K562 (cell line): ENCODE measurements around the gene MFNG. TPM values are rescaled to one million over a fixed set of nuclear protein-coding genes. Genes with fewer than 3 reads are reported as not detected.

Experiments used
- ATAC-seq: fragments of 200-7000 bp; cut with Tn5 transposase; 3 replicates; pipeline ENCODE4 v1.9.1; 2020; ENCODE audit warnings: moderate library complexity
- BruUV-seq: library from RNA; stranded (reverse); fragments of 400-500 nt; replicated peaks from 2 replicates; lab custom pipeline; 2021; lab: Mats Ljungman, UMichigan
- CTCF ChIA-PET: fragments of 300-600 bp; formaldehyde crosslinking; extraction: SDS; loops from one replicate; lab custom pipeline; 2021; ENCODE audit warnings: low intra/inter-chr PET ratio; lab: Yijun Ruan, JAX
- POLR2A ChIA-PET: fragments of 300-600, 350-650 bp; sonication (Branson Sonifier 250); formaldehyde crosslinking; extraction: SDS; loops from one replicate; lab custom pipeline; 2021; ENCODE audit warnings: antibody characterized with exemption, inconsistent platforms; lab: Yijun Ruan, JAX
- DNase-seq, 4 experiments: peaks; one replicate each; pipeline versions ENCODE4 v3.0.0 to v3.0.0-alpha.2; 2011 to 2018; ENCODE audit warnings: low spot score in 3 of 4, mixed read lengths in 3 of 4; ENCODE audit errors: extremely low read depth in 1 of 4
- FAIRE-seq: peaks from 2 replicates; lab custom pipeline; 2011; peaks lifted over from hg19 to GRCh38; lab: Jason Lieb, UNC
- H2AFZ ChIP-seq: 2 replicates; pipeline ENCODE4 v1.6.0; 2011; ENCODE audit warnings: low read depth, low read length, control low read depth, inconsistent platforms
- H3K27ac ChIP-seq: fragments of 200-600 bp; 3 replicates; pipeline ENCODE4 v1.8.0; 2011; ENCODE audit warnings: low read depth, mild to moderate bottlenecking, control low read depth, inconsistent platforms, low read length, moderate library complexity, mixed read lengths; ENCODE audit errors: extremely low read depth
- H3K27me3 ChIP-seq, 2 experiments: fragments of 300-600 bp in 1 of 2; 2 replicates in 1 of 2; 3 replicates in 1 of 2; pipeline versions ENCODE4 v1.6.0 to v1.8.0; 2011; ENCODE audit warnings: inconsistent platforms in 2 of 2, low read length in 2 of 2, mild to moderate bottlenecking in 1 of 2, mixed read lengths in 1 of 2, moderate library complexity in 1 of 2; ENCODE audit not compliant: control insufficient read depth in 2 of 2, insufficient read depth in 2 of 2
- H3K36me3 ChIP-seq: fragments of 300-600 bp; 3 replicates; pipeline ENCODE4 v1.8.0; 2011; ENCODE audit warnings: mild to moderate bottlenecking, low read length, inconsistent platforms; ENCODE audit not compliant: control insufficient read depth, insufficient read depth
- H3K4me1 ChIP-seq, 2 experiments: fragments of 200-600 bp in 1 of 2; replicated peaks in 1 of 2; 2 replicates in 1 of 2; 3 replicates in 1 of 2; pipeline versions ENCODE4 v1.5.1 to v1.8.0; 2011; ENCODE audit warnings: inconsistent platforms in 2 of 2, low read length in 2 of 2, mild to moderate bottlenecking in 1 of 2, mixed read lengths in 1 of 2, moderate library complexity in 1 of 2; ENCODE audit not compliant: control insufficient read depth in 2 of 2, insufficient read depth in 2 of 2
- H3K4me2 ChIP-seq: 2 replicates; pipeline ENCODE4 v1.6.1; 2011; ENCODE audit warnings: low read length, control low read depth, inconsistent platforms, mixed read lengths; ENCODE audit not compliant: insufficient read depth
- H3K4me3 ChIP-seq: fragments of 200-600 bp; sonication (generic), shearing (Covaris generic); 2 replicates; pipeline ENCODE4 v1.5.1; 2016; ENCODE audit warnings: control low read depth, inconsistent platforms
- H3K79me2 ChIP-seq: fragments of 200-600 bp; 3 replicates; pipeline ENCODE4 v1.8.0; 2011; ENCODE audit warnings: low read length, inconsistent platforms; ENCODE audit not compliant: control insufficient read depth, insufficient read depth
- H3K9ac ChIP-seq, 2 experiments: 2 replicates each; pipeline versions ENCODE4 v1.6.0 to v1.6.1; 2011; ENCODE audit warnings: low read depth in 2 of 2, low read length in 2 of 2, control low read depth in 1 of 2, inconsistent platforms in 1 of 2, mild to moderate bottlenecking in 1 of 2, mixed read lengths in 1 of 2; ENCODE audit not compliant: insufficient read depth in 1 of 2
- H3K9me1 ChIP-seq: one replicate; pipeline ENCODE4 v1.6.0; 2011; ENCODE audit warnings: inconsistent platforms, mild to moderate bottlenecking, low read length, moderate library complexity; ENCODE audit not compliant: control insufficient read depth, insufficient read depth
- H3K9me3 ChIP-seq: replicated peaks from 2 replicates; pipeline ENCODE4 v1.5.1; 2011; ENCODE audit warnings: low read depth, low read length, inconsistent platforms; ENCODE audit not compliant: control insufficient read depth, insufficient read depth
- H4K20me1 ChIP-seq: replicated peaks from 2 replicates; pipeline ENCODE4 v1.6.1; 2011; ENCODE audit warnings: low read length, inconsistent platforms, mixed read lengths; ENCODE audit not compliant: control insufficient read depth, insufficient read depth
- BRD4 ChIP-seq: fragments of 200-600 bp; sonication (generic); IDR thresholded peaks from 2 replicates; pipeline ENCODE4 v1.6.1; 2017; ENCODE audit warnings: inconsistent platforms
- CHCHD3 ChIP-seq: fragments of 250-450 bp; sonication (Bioruptor Pico); IDR thresholded peaks from 2 replicates; pipeline ENCODE4 v2.1.2; 2022; ENCODE audit warnings: mild to moderate bottlenecking
- HBP1 ChIP-seq: fragments of 450-650 bp; formaldehyde crosslinking; IDR thresholded peaks from 2 replicates; pipeline ENCODE4 v1.4.0; 2022; ENCODE audit warnings: missing genetic modification characterization
- PYGO2 ChIP-seq: fragments of 450-650 bp; IDR thresholded peaks from 2 replicates; pipeline ENCODE4 v1.6.1; 2016; ENCODE audit warnings: mild to moderate bottlenecking, missing genetic modification characterization, moderate library complexity, missing compliant biosample characterization
- RBM15 ChIP-seq: fragments of 200-400 bp; formaldehyde crosslinking; IDR thresholded peaks from 2 replicates; pipeline ENCODE4 v1.6.1; 2018; ENCODE audit warnings: mild to moderate bottlenecking, low read length, moderate library complexity; ENCODE audit not compliant: insufficient read depth
- SRF ChIP-seq, 2 experiments: fragments of 250-450, 450-650 bp in 1 of 2; sonication (Bioruptor Pico) in 1 of 2; sonication (generic) in 1 of 2; formaldehyde crosslinking; IDR thresholded peaks; 2 replicates each; pipeline versions ENCODE4 v1.5.0 to v1.5.1; 2020 to 2022; ENCODE audit warnings: mild to moderate bottlenecking in 1 of 2, missing genetic modification reagents in 1 of 2
- ZNF347 ChIP-seq: fragments of 450-650 bp; formaldehyde crosslinking; IDR thresholded peaks from 2 replicates; pipeline ENCODE4 v1.4.0; 2020; ENCODE audit warnings: low read depth, mild to moderate bottlenecking, moderate library complexity
- ZNF511 ChIP-seq: sonication (generic); formaldehyde crosslinking; IDR thresholded peaks from 2 replicates; pipeline ENCODE4 v1.8.0; 2022; ENCODE audit warnings: mild to moderate bottlenecking, missing genetic modification reagents
- ZNF75A ChIP-seq: fragments of 450-650 bp; formaldehyde crosslinking; IDR thresholded peaks from 2 replicates; pipeline ENCODE4 v1.4.0; 2020; ENCODE audit warnings: mild to moderate bottlenecking
- WGBS: fragments of 100-300 bp; shearing (Covaris generic); methylation state at CpG from one replicate; pipeline ENCODE4 v1.1.6; 2016; ENCODE audit warnings: low coverage, mixed read lengths; ENCODE audit not compliant: insufficient coverage; ENCODE audit errors: missing lambda C conversion rate; 5-methylcytosine and 5-hydroxymethylcytosine counted together
- in situ Hi-C: fragments of 300-500 bp; cut with MboI; formaldehyde crosslinking; loops from 4 replicates; pipeline ENCODE4 v1.15.0; 2018; ENCODE audit warnings: inconsistent platforms, mixed read lengths
- intact Hi-C: fragments of 100-400 bp; cut with micrococcal nuclease; formaldehyde crosslinking; loops from 2 replicates; pipeline ENCODE4 v1.14.2; 2022
- polyA plus RNA-seq, 8 experiments: library from polyadenylated mRNA; depleted of rRNA in 4 of 8; stranded (reverse) in 5 of 8; unstranded in 3 of 8; fragments of >200 nt; fragmentation: Nextera tagmentation in 2 of 8; fragmentation: Illumina TruSeq in 1 of 8; extraction: Ambion mirVana in 2 of 8; extraction: Trizol in 1 of 8; gene quantifications; 2 replicates each; pipeline versions ENCODE4 v1.2.1 to v1.2.3, GENCODE V29; 2011 to 2014; ENCODE audit warnings: inconsistent platforms in 1 of 8, missing spikeins in 1 of 8
- total RNA-seq, 7 experiments: library from RNA; depleted of rRNA in 6 of 7; stranded (reverse); fragments of >200 nt in 6 of 7; fragmentation: Illumina TruSeq in 2 of 7; extraction: Trizol in 2 of 7; gene quantifications; 2 replicates each; pipeline versions ENCODE4 v1.2.1 to v1.2.3, GENCODE V29; 2011 to 2021; ENCODE audit warnings: low replicate concordance in 1 of 7
- TF ChIP-seq, protein P1 (sequence below): sonication (generic); formaldehyde crosslinking; IDR thresholded peaks from 2 replicates; pipeline ENCODE4 v1.8.0; 2022; ENCODE audit warnings: mild to moderate bottlenecking, missing genetic modification reagents, borderline replicate concordance
- TF ChIP-seq, protein P2 (sequence below): fragments of 250-450 bp; sonication (Bioruptor Pico); IDR thresholded peaks from 2 replicates; pipeline ENCODE4 v1.5.0; 2021; ENCODE audit warnings: mild to moderate bottlenecking, moderate library complexity

The MFNG gene
- total and polyA plus RNA-seq, 9 of the 15 experiments (the other 6 are each of a cell fraction or from before 2014, with no cell fraction given), result 0.13 to 0.73 (median 0.38) TPM; not detected in 4

DNA sequence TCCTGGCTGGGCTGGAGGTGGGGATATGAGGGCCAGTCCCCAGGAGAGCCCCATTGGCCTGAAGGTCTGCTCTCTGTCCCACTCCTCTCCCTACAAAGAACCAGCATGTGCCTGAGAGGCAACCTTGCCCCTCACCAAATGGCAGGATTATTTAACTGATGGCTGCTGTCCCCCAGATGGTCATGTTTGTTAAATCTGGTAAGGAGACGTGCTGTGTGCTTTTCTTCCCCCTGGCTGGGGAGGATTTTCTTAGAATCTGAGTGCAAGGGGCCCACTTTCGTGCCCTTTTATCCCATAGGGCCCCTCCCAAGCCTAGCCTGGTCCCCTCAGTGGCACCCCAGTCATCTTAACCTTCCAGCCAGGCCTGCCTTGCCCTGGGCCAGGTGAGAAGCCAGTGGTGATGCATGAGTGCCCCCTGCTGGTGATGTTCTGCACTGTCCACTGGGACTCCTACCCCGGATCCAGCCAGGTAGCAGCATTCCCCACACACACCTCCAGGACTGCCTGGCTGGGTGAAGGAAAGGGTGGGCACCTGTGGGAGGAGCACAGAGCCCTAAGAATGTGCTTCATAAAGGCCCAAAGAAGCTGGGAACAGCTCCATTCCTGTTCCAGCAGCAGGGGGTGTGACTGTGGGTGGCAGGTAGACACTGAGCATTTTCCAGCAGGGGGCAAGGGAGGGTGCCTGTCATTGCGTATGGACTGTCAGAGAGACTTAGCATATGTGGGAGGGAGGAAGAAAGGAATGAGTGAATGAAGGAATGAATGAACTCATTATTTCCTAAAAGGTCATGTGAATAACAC lies 28.9 kb downstream of the MFNG start (continued):
- TF ChIP-seq, protein P1, sequence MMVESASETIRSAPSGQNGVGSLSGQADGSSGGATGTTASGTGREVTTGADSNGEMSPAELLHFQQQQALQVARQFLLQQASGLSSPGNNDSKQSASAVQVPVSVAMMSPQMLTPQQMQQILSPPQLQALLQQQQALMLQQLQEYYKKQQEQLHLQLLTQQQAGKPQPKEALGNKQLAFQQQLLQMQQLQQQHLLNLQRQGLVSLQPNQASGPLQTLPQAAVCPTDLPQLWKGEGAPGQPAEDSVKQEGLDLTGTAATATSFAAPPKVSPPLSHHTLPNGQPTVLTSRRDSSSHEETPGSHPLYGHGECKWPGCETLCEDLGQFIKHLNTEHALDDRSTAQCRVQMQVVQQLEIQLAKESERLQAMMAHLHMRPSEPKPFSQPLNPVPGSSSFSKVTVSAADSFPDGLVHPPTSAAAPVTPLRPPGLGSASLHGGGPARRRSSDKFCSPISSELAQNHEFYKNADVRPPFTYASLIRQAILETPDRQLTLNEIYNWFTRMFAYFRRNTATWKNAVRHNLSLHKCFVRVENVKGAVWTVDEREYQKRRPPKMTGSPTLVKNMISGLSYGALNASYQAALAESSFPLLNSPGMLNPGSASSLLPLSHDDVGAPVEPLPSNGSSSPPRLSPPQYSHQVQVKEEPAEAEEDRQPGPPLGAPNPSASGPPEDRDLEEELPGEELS (CRISPR knock-in tag), result no peak
- TF ChIP-seq ZNF347 (CRISPR knock-in tag) (no peak), HBP1 (no peak), RBM15 (no peak)

DNA sequence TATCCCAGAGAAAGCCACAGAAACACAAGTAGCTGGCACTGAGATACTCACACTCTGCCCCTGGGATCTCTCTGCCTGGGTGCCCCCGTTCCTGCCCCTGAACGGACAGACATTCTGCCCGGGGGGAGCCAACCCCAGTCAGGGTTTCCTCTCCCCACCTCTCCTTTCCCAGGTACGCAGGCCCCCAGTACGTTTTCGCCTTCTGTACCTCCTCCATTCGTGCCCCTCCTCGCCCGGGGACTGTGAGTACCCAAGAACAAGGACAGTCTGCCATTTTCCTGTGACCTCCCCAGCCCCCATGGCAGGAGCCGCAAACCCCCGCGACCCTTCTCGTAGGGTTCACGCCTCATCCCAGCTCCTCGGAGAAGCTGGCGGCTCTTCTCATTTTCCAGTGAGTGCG lies 29.8 kb downstream of the MFNG start:
- Histone ChIP-seq H3K4me2 (no peak overlapping the region), H3K9me1 (no peaks in the 10 kb centered on the region), H3K27me3 (peaks cover 0 to 16% of the 10 kb centered on the region in 2 experiments; a peak in 3 of 5 replicates), H3K9ac (no peak overlapping the region), H4K20me1 (peaks cover 8% of the 10 kb centered on the region; the same call in 1 of the 2 replicates), H3K79me2 (no peaks in the 10 kb centered on the region), H2AFZ (no peak overlapping the region), H3K4me1 (peaks cover 8 to 17% of the 10 kb centered on the region in 2 experiments; a peak in 3 of 5 replicates), H3K36me3 (no peaks in the 10 kb centered on the region), H3K9me3 (no peaks in the 10 kb centered on the region), H3K4me3 (no peak overlapping the region), H3K27ac (no peak overlapping the region)
- no TSS peak for BruUV-seq
- no peak for FAIRE-seq
- no peak for DNase-seq
- intact Hi-C loops, result loop anchor here (5.0 kb wide), 1 partner anchor 189 kb away; no protein-coding TSS in a partner anchor
- ChIA-PET POLR2A (no interaction called here), CTCF (interaction anchor here (1.1 to 1.9 kb wide), 2 partner anchors 139 to 189 kb away, joined by 4 to 16 read pairs; no protein-coding TSS in a partner anchor)
- 43% methylated on average over 10 of the region's 17 CpGs for WGBS
- ATAC-seq, result no peak
- in situ Hi-C loops, result loop anchor here (5.0 kb wide), 2 partner anchors 134 to 289 kb away; no protein-coding TSS in a partner anchor
- TF ChIP-seq CHCHD3 (CRISPR knock-in tag) (no peak), ZNF511 (CRISPR knock-in tag) (no peak), BRD4 (no peak), PYGO2 (no peak), ZNF75A (no peak), SRF (CRISPR knock-in tag; IDR thresholded peaks at IDR 0.05) (no peak)
- TF ChIP-seq, protein P2, sequence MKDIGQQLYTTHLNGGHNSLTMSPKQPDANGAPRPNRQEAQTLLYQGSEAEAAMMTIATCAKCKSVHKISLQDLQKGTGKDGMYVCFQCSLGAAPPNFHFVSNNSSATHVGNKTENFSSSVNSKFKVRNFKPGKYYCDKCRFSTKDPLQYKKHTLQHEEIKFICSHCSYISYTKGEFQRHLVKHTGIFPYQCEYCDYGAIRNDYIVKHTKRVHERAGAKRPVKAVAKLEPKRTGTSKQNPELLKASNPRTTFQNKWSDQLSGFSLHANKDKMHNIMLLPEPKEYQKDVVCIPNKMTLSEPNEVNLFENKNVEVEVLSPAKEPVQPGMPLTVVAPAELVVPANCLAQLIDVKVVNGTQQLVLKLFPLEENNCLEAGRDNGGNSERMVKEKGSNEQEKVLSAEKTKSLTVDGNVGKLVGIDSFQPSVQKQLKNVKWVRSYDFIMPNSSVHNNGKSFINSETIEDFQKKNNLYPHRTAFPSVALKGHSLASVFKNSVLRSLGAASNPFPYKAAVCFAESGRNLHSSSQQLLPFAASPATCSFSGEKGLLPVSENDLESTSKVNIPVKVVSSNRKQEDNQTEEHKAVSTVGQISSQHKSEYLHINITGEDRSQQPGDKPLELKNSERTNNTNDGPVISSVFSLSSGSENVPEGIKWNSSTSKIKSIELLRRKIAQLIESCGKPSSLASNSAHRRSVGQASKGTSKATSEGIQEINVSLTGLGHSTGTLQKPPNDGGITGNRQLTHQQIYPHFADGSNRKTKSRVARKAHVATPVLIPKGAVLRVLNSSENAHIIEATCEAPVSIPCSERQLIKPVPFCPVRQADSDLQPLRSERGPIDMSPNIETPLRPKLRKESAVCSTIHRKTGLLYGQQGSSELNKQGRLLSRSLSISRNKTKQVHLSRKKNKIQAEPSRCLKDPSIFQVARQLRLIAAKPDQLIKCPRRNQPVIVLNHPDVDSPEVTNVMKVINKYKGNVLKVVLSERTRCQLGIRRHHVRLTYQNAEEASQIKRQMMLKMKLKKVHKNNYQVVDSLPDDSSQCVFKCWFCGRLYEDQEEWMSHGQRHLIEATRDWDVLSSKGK (CRISPR knock-in tag), result no peak
